ENCODE data around the gene ITGBL1. TPM values are rescaled to one million over a fixed set of nuclear protein-coding genes. Genes with fewer than 3 reads are reported as not detected.

The ITGBL1 gene
- total and polyA plus RNA-seq, 2 of the 4 experiments (the other 2 are of a cell fraction): 22.2 to 24.2 TPM

GRCh38 chr13:101412076-101412475 lies 40.4 kb upstream of the ITGBL1 start:
- Histone ChIP-seq H2BK5ac (ENCODE audit: low read depth, low read length, poor library complexity, severe bottlenecking) (no peak overlapping the region), H4K20me1 (ENCODE audit: insufficient read depth, low read length) (no peaks in the 10 kb centered on the region), H3K18ac (ENCODE audit: low read depth, low read length) (no peak overlapping the region), H3K4me1 (ENCODE audit: control insufficient read depth, insufficient read depth, low read length) (peaks cover 2% of the 10 kb centered on the region; the same call in 1 of the 2 replicates), H4K5ac (ENCODE audit: low read depth, low read length) (no peak overlapping the region), H3K27ac (ENCODE audit: insufficient read depth, low read length) (no peak overlapping the region), H3K9ac (ENCODE audit: low read depth, low read length) (no peak overlapping the region), H3K23ac (ENCODE audit: low read depth, low read length) (no peak overlapping the region), H3K14ac (replicated peaks; ENCODE audit: low read depth, low read length) (no peak overlapping the region), H3K79me1 (ENCODE audit: low read depth in 1 of 2, low read length in 2 of 2) (no peaks in the 10 kb centered on the region), H2AK5ac (ENCODE audit: low read depth, low read length) (no peak overlapping the region), H2AFZ (replicated peaks; ENCODE audit: low read length, poor library complexity) (no peak overlapping the region), H3K36me3 (ENCODE audit: control insufficient read depth, insufficient read depth, low read length) (no peaks in the 10 kb centered on the region), H3K4me2 (ENCODE audit: low read depth, low read length) (no peak overlapping the region), H2AK9ac (replicated peaks; ENCODE audit: low read depth, low read length, poor library complexity) (no peak overlapping the region), H3K27me3 (ENCODE audit: control insufficient read depth, insufficient read depth, low read length) (no peaks in the 10 kb centered on the region), H3K4ac (ENCODE audit: low read depth, low read length) (no peak overlapping the region), H3K4me3 (ENCODE audit: insufficient read depth, low read depth, low read length) (no peak overlapping the region), H4K91ac (ENCODE audit: insufficient read depth, low read depth, low read length) (no peak overlapping the region), H4K8ac (ENCODE audit: low read depth in 2 of 2, low read length in 2 of 2) (no peak overlapping the region), H2BK20ac (ENCODE audit: low read depth, low read length) (no peak overlapping the region), H3K56ac (ENCODE audit: extremely low read depth, insufficient read depth, low read length) (no peak overlapping the region), H3K9me3 (ENCODE audit: control insufficient read depth, insufficient read depth, low read length) (no peaks in the 10 kb centered on the region), H2BK120ac (ENCODE audit: low read depth, low read length) (no peak overlapping the region), H2BK15ac (ENCODE audit: low read depth, low read length) (no peak overlapping the region), H3K9me1 (ENCODE audit: insufficient read depth, low read length) (no peaks in the 10 kb centered on the region)
- ChIA-PET POLR2A (ENCODE audit: unreplicated experiment) (no interaction called here), CTCF (no interaction called here)
- in situ Hi-C loops (cut with MboI; ENCODE audit: low sequenced_read_pairs) (no loop called here), dilution Hi-C loops (cut with HindIII; ENCODE audit: low sequenced_read_pairs, unreplicated experiment) (no loop called here), intact Hi-C loops (cut with micrococcal nuclease) (no loop called here)
- BruUV-seq (replicated peaks): no TSS peak
- no peak for DNase-seq
- no peak for ATAC-seq (ENCODE audit: low read depth)
- TF ChIP-seq RCOR1 (IDR thresholded peaks at IDR 0.05; ENCODE audit: insufficient replicate concordance, low read length) (no peak), POLR2A (IDR thresholded peaks at IDR 0.05; ENCODE audit: low read depth, low read length) (no peak), SMC3 (IDR thresholded peaks at IDR 0.05; ENCODE audit: low read depth, low read length) (no peak), CHD1 (IDR thresholded peaks at IDR 0.05; ENCODE audit: low read depth, low read length) (no peak), RFX5 (IDR thresholded peaks at IDR 0.05; ENCODE audit: low read depth, low read length) (no peak)
- WGBS, 2 experiments (ENCODE audit: extremely low coverage in 2 of 2, insufficient read length in 1 of 2): 67% methylated on average over 1 of the region's 1 CpG; no CpG with 5 or more reads in 1 of the 2 experiments

Measured in IMR-90 (cell line).